Heart left ventricle (tissue), 16 donors: Measurements from ENCODE around the gene MRTFA. TPM values are rescaled to one million over a fixed set of nuclear protein-coding genes. Genes with fewer than 3 reads are reported as not detected.

Experiments used
- ATAC-seq, 4 donors: fragments of 200-7000 bp; cut with Tn5 transposase; one replicate each; pipeline ENCODE4 v1.9.1; 2020 to 2022; ENCODE audit warnings: moderate library complexity in 4 of 4, mild to moderate bottlenecking in 3 of 4, moderate number of reproducible peaks in 1 of 4
- DNase-seq, 5 donors: peaks; one replicate each; pipeline ENCODE4 v3.0.0-alpha.2; 2020
- H3K27ac ChIP-seq, 12 donors: fragments of 200-600 bp; sonication (generic) in 4 of 12; one replicate each; pipeline versions ENCODE4 v1.5.0 to v1.8.0; 2016 to 2022; ENCODE audit warnings: mild to moderate bottlenecking in 2 of 12
- H3K27me3 ChIP-seq, 9 donors: fragments of 200-600 bp; sonication (generic) in 2 of 9; one replicate each; pipeline versions ENCODE4 v1.5.1 to v1.8.0; 2016 to 2022; ENCODE audit warnings: mild to moderate bottlenecking in 3 of 9
- H3K36me3 ChIP-seq, 9 donors: fragments of 200-600 bp; sonication (generic) in 2 of 9; one replicate each; pipeline versions ENCODE4 v1.5.0 to v1.8.0; 2018 to 2022; ENCODE audit warnings: mild to moderate bottlenecking in 2 of 9
- H3K4me1 ChIP-seq, 12 donors: fragments of 200-600 bp; sonication (generic) in 4 of 12; one replicate each; pipeline versions ENCODE4 v1.5.0 to v1.8.0; 2016 to 2022; ENCODE audit warnings: mild to moderate bottlenecking in 3 of 12
- H3K4me3 ChIP-seq, 12 donors: fragments of 200-600 bp; sonication (generic) in 4 of 12; one replicate each; pipeline versions ENCODE4 v1.5.0 to v1.8.0; 2017 to 2022; ENCODE audit warnings: mild to moderate bottlenecking in 9 of 12, moderate library complexity in 4 of 12
- H3K9me3 ChIP-seq, 12 donors: fragments of 200-600 bp; sonication (generic) in 4 of 12; one replicate each; pipeline versions ENCODE4 v1.5.0 to v1.8.0; 2016 to 2022; ENCODE audit warnings: mild to moderate bottlenecking in 1 of 12
- CTCF ChIP-seq, 12 donors: fragments of 200-600 bp; sonication (generic) in 4 of 12; IDR thresholded peaks; one replicate each; pipeline versions ENCODE4 v1.5.0 to v1.8.0; 2018 to 2022; ENCODE audit warnings: antibody characterized with exemption in 12 of 12, mild to moderate bottlenecking in 5 of 12
- POLR2A ChIP-seq, 2 donors: fragments of 450-650 bp; IDR thresholded peaks; one replicate each; pipeline ENCODE4 v1.6.1; 2017; ENCODE audit warnings: antibody characterized with exemption in 2 of 2, mild to moderate bottlenecking in 2 of 2, moderate library complexity in 2 of 2
- WGBS, 4 donors: extraction: QIAGEN DNeasy Blood & Tissue Kit in 2 of 4; methylation state at CpG; one replicate each; pipeline versions ENCODE4 v1.1.5 to v1.1.7; 2013 to 2018; 5-methylcytosine and 5-hydroxymethylcytosine counted together
- intact Hi-C, 10 donors: fragments of 100-400 bp; cut with DNase I; formaldehyde crosslinking; loops; one replicate each; pipeline versions ENCODE4 v1.11.1 to v1.14.2; 2022
- polyA plus RNA-seq, 2 donors: library from polyadenylated mRNA; stranded (reverse); fragments of 200-250 nt; gene quantifications; one replicate each; pipeline ENCODE4 v1.2.3, GENCODE V29; 2013
- total RNA-seq, 9 donors: library from RNA; depleted of rRNA in 2 of 9; stranded (reverse); fragments of >200 nt in 2 of 9; fragmentation: NEBNext Ultra II Directional in 3 of 9; extraction: Animal tissue kit (Norgen Biotek cat#: 25700) in 3 of 9; gene quantifications; one replicate each; pipeline versions ENCODE4 v1.1.0 to v1.2.4, GENCODE V29; 2016 to 2023
- donor health status: ischemic (EF 13 %, LVEDD 7.1; RV severe dilation, severe dysfunction).
- donor health status: healthy with polysubstance abuse.
- donor health status: DM: no; HTN: yes; CAD: no.
- donor health status: DM: no; HTN: no; CAD: no.
- donor health status: ischemic (EF 25% LVEDD 6.9; RV normal size, moderate dysfunction).
- donor health status: ischemic (EF 25% LVEDD 5.7; RV mildly dilated, moderate dysfunction).
- donor health status: healthy.
- donor health status: DM: yes; HTN: yes; CAD: no.
- donor health status: ischemic (EF 35%, LVEDD 5.7; RV mildly dilated, moderate dysfunction).
- donor health status: nonischemic (EF 11% LVEDD 7.7; RV severe dilation, severe dysfunction).
- donor health status: DM: yes; HTN: yes; CAD: no.
- donor health status: PGD.
- donor health status: ischemic (EF 29% LVEDD 5.4; RV normal size, mild dysfunction).
- donor health status: nonischemic (EF 23%, LVEDD 6.1; RV moderate dilation, normal function).

MRTFA gene
- total and polyA plus RNA-seq, 11 donors: 14.0 to 52.6 (median 26.9) TPM

- no peak for TF ChIP-seq CTCF (IDR thresholded peaks at IDR 0.05)
- no peak for TF ChIP-seq POLR2A (IDR thresholded peaks at IDR 0.05)
- no peak overlapping the region for H3K4me3 ChIP-seq
- peaks cover 0 to 93% (median 72%) of the 10 kb centered on the region in 9 donors for H3K36me3 ChIP-seq
- intact Hi-C loops: no loop called here
- WGBS, 4 donors: 75 to 86% (median 79%) methylated on average over 24 to 42 of the region's 42 CpGs
- H3K9me3 ChIP-seq: no peaks in the 10 kb centered on the region
- H3K4me1 ChIP-seq: peaks cover 0 to 41% (median 0%) of the 10 kb centered on the region in 12 donors
- DNase-seq: peak in 2 of 5 donors; percentile 38 to 69
- peak in 2 of 4 donors; percentile 16 to 17 for ATAC-seq
- no peaks in the 10 kb centered on the region for H3K27me3 ChIP-seq
- H3K27ac ChIP-seq: peak overlapping the region in 1 of 12 donors; percentile 26
These were observed 217.9 kb downstream of the MRTFA start for GRCh38 chr22:40418366-40419201.

GRCh38 chr22:40417881-40418280 lies 218.6 kb downstream of the MRTFA start:
- peak overlapping the region in 1 of 12 donors; percentile 26 for H3K27ac ChIP-seq
- H3K36me3 ChIP-seq: peaks cover 0 to 91% (median 67%) of the 10 kb centered on the region in 9 donors
- H3K9me3 ChIP-seq: no peaks in the 10 kb centered on the region
- H3K4me3 ChIP-seq: no peak overlapping the region
- 84 to 96% (median 94%) methylated on average over 5 of the region's 5 CpGs for WGBS, 4 donors
- peaks cover 0 to 38% (median 0%) of the 10 kb centered on the region in 12 donors for H3K4me1 ChIP-seq
- no peak for TF ChIP-seq POLR2A (IDR thresholded peaks at IDR 0.05)
- no peak for TF ChIP-seq CTCF (IDR thresholded peaks at IDR 0.05)
- no peaks in the 10 kb centered on the region for H3K27me3 ChIP-seq
- DNase-seq (no peak), ATAC-seq (no peak)
- intact Hi-C loops: no loop called here

GRCh38 chr22:40417041-40417440 lies 219.5 kb downstream of the MRTFA start:
- intact Hi-C loops: no loop called here
- ATAC-seq (no peak), DNase-seq (no peak)
- Histone ChIP-seq H3K4me1 (peaks cover 0 to 34% (median 0%) of the 10 kb centered on the region in 12 donors), H3K27me3 (no peaks in the 10 kb centered on the region), H3K9me3 (no peaks in the 10 kb centered on the region), H3K4me3 (no peak overlapping the region), H3K36me3 (peaks cover 0 to 90% (median 59%) of the 10 kb centered on the region in 9 donors), H3K27ac (no peak overlapping the region)
- TF ChIP-seq POLR2A (IDR thresholded peaks at IDR 0.05): no peak
- TF ChIP-seq CTCF (IDR thresholded peaks at IDR 0.05): no peak
- 85 to 96% (median 92%) methylated on average over 8 of the region's 8 CpGs for WGBS, 4 donors

- Histone ChIP-seq H3K27ac (peak overlapping the region in 1 of 12 donors; percentile 60), H3K36me3 (peaks cover 0 to 90% (median 56%) of the 10 kb centered on the region in 9 donors)
- WGBS, 4 donors: 89 to 95% (median 92%) methylated on average over 11 of the region's 11 CpGs
These were observed 219.9 kb downstream of the MRTFA start for GRCh38 chr22:40416636-40417035.

More at GRCh38 chr22:40416636-40417035, 219.9 kb downstream of the MRTFA start:
- ATAC-seq (no peak), DNase-seq (no peak)
- Histone ChIP-seq H3K9me3 (no peaks in the 10 kb centered on the region), H3K27me3 (no peaks in the 10 kb centered on the region), H3K4me1 (peaks cover 0 to 34% (median 0%) of the 10 kb centered on the region in 12 donors), H3K4me3 (no peak overlapping the region)
- TF ChIP-seq POLR2A (IDR thresholded peaks at IDR 0.05): no peak
- TF ChIP-seq CTCF (IDR thresholded peaks at IDR 0.05): no peak
- intact Hi-C loops: no loop called here
